HG03064 (cell line): ENCODE data around the gene TTPAL.
"Not testable (repeated sequence)": the region's sequence is repeated elsewhere in the genome, so short reads cannot be mapped to it uniquely, and the experiment has no call there.

Experiments
- ATAC-seq: cut with Tn5 transposase; IDR thresholded peaks from one replicate; pipeline ENCODE4 v1.9.1; 2021; ENCODE audit warnings: low read depth; ENCODE audit not compliant: unreplicated experiment

Gene TTPAL

GRCh38 chr20:44465001-44465560 lies 10.6 kb upstream of the TTPAL start:
- ATAC-seq, result no peak

- ATAC-seq, result no peak
These were observed 8.3 kb upstream of the TTPAL start for GRCh38 chr20:44467289-44467883.

GRCh38 chr20:44468044-44468782 lies 7.5 kb upstream of the TTPAL start:
- ATAC-seq, result no peak

- ATAC-seq, result no peak
These were observed 5.3 kb upstream of the TTPAL start for GRCh38 chr20:44470327-44470726.

- ATAC-seq, result no peak
These were observed 4.2 kb upstream of the TTPAL start for GRCh38 chr20:44471481-44471882.

- not testable (repeated sequence) for ATAC-seq
These were observed 3.4 kb upstream of the TTPAL start for GRCh38 chr20:44472283-44472682.

- no peak for ATAC-seq
These were observed 341 bp upstream of the TTPAL start for GRCh38 chr20:44475372-44475693.

GRCh38 chr20:44477151-44477550 lies 1.5 kb downstream of the TTPAL start:
- no peak for ATAC-seq

GRCh38 chr20:44478206-44478605 lies 2.5 kb downstream of the TTPAL start:
- no peak for ATAC-seq

GRCh38 chr20:44479643-44480042 lies 4.0 kb downstream of the TTPAL start:
- no peak for ATAC-seq

GRCh38 chr20:44480097-44480496 lies 4.4 kb downstream of the TTPAL start:
- no peak for ATAC-seq

GRCh38 chr20:44481719-44482416 lies 6.2 kb downstream of the TTPAL start:
- ATAC-seq, result no peak

- ATAC-seq, result no peak
These were observed 7.4 kb downstream of the TTPAL start for GRCh38 chr20:44483112-44483511.

- no peak for ATAC-seq
These were observed 9.6 kb downstream of the TTPAL start for GRCh38 chr20:44485078-44485829.

- ATAC-seq, result no peak
These were observed 10.1 kb downstream of the TTPAL start for GRCh38 chr20:44485830-44486198.

GRCh38 chr20:44488551-44488950 lies 12.9 kb downstream of the TTPAL start:
- ATAC-seq, result no peak

GRCh38 chr20:44489223-44489622 lies 13.5 kb downstream of the TTPAL start:
- ATAC-seq, result no peak

- ATAC-seq, result no peak
These were observed 14.3 kb downstream of the TTPAL start for GRCh38 chr20:44489931-44490330.

- ATAC-seq, result no peak
These were observed 16.1 kb downstream of the TTPAL start for GRCh38 chr20:44491635-44492395.

- ATAC-seq, result no peak
These were observed 18.6 kb downstream of the TTPAL start for GRCh38 chr20:44494266-44494665.
